K562 (cell line): ENCODE results near the gene DCTN2. TPM values are rescaled to one million over a fixed set of nuclear protein-coding genes. Genes with fewer than 3 reads are reported as not detected.
A peak's percentile ranks its signal among the peaks of the same experiment; 100 is the strongest.

Source experiments
- ARID1B ChIP-seq: fragments of 450-650 bp; IDR thresholded peaks from 2 replicates; pipeline ENCODE4 v1.6.1; 2016; ENCODE audit warnings: antibody characterized with exemption, mild to moderate bottlenecking, inconsistent platforms
- CHD1 ChIP-seq: fragments of 200-600 bp; sonication (generic); IDR thresholded peaks from one replicate; pipeline ENCODE4 v1.6.1; 2012; ENCODE audit warnings: mild to moderate bottlenecking, moderate library complexity, low read length, inconsistent platforms
- GATA2 ChIP-seq: sonication (generic); formaldehyde crosslinking; IDR thresholded peaks from 2 replicates; pipeline ENCODE4 v1.4.0; 2020; ENCODE audit warnings: mild to moderate bottlenecking, missing genetic modification reagents
- HMBOX1 ChIP-seq: sonication (generic); IDR thresholded peaks from 2 replicates; pipeline ENCODE4 v1.6.1; 2016
- IFI16 ChIP-seq: fragments of 250-450 bp; sonication (Bioruptor Pico); IDR thresholded peaks from 2 replicates; pipeline ENCODE4 v2.1.2; 2022; ENCODE audit warnings: mild to moderate bottlenecking, inconsistent platforms
- JUN ChIP-seq, 2 experiments: sonication (generic) in 1 of 2; formaldehyde crosslinking in 1 of 2; IDR thresholded peaks; 2 replicates each; pipeline versions ENCODE4 v1.6.1 to v1.8.0; 2012 to 2022; ENCODE audit warnings: borderline replicate concordance in 2 of 2, mild to moderate bottlenecking in 2 of 2, improper control_type of control experiment in 1 of 2, low read depth in 1 of 2, low read length in 1 of 2, missing genetic modification reagents in 1 of 2
- JUND ChIP-seq, 2 experiments: IDR thresholded peaks; 2 replicates in 1 of 2; 3 replicates in 1 of 2; pipeline ENCODE4 v1.6.1; 2011; ENCODE audit warnings: borderline replicate concordance in 2 of 2, low read depth in 2 of 2, low read length in 2 of 2, improper control_type of control experiment in 1 of 2, missing biosample characterization in 1 of 2, missing genetic modification characterization in 1 of 2, missing genetic modification reagents in 1 of 2
- NCOR1 ChIP-seq: fragments of 450-650 bp; IDR thresholded peaks from 2 replicates; pipeline ENCODE4 v1.6.1; 2016; ENCODE audit warnings: mild to moderate bottlenecking, moderate library complexity
- SAFB ChIP-seq: fragments of 200-400 bp; formaldehyde crosslinking; IDR thresholded peaks from 2 replicates; pipeline ENCODE4 v1.6.1; 2017; ENCODE audit warnings: low read depth, low read length, borderline replicate concordance
- STAT5A ChIP-seq: IDR thresholded peaks from 2 replicates; pipeline ENCODE4 v1.6.1; 2012; ENCODE audit warnings: low read length, inconsistent platforms, borderline replicate concordance
- polyA plus RNA-seq, 8 experiments: library from polyadenylated mRNA; depleted of rRNA in 4 of 8; stranded (reverse) in 5 of 8; unstranded in 3 of 8; fragments of >200 nt; fragmentation: Nextera tagmentation in 2 of 8; fragmentation: Illumina TruSeq in 1 of 8; extraction: Ambion mirVana in 2 of 8; extraction: Trizol in 1 of 8; gene quantifications; 2 replicates each; pipeline versions ENCODE4 v1.2.1 to v1.2.3, GENCODE V29; 2011 to 2014; ENCODE audit warnings: inconsistent platforms in 1 of 8, missing spikeins in 1 of 8
- total RNA-seq, 7 experiments: library from RNA; depleted of rRNA in 6 of 7; stranded (reverse); fragments of >200 nt in 6 of 7; fragmentation: Illumina TruSeq in 2 of 7; extraction: Trizol in 2 of 7; gene quantifications; 2 replicates each; pipeline versions ENCODE4 v1.2.1 to v1.2.3, GENCODE V29; 2011 to 2021; ENCODE audit warnings: low replicate concordance in 1 of 7
- TF ChIP-seq, protein P1 (sequence below), 2 experiments: fragments of 150-350 bp in 1 of 2; IDR thresholded peaks; 2 replicates each; pipeline ENCODE4 v1.6.1; 2012 to 2016; ENCODE audit warnings: low read depth in 2 of 2, low read length in 2 of 2, mild to moderate bottlenecking in 1 of 2, moderate library complexity in 1 of 2
- TF ChIP-seq, protein P2 (sequence below): IDR thresholded peaks from 2 replicates; pipeline ENCODE4 v1.6.1; 2014; ENCODE audit warnings: antibody characterized with exemption
- TF ChIP-seq, protein P3 (sequence below): sonication (generic); formaldehyde crosslinking; IDR thresholded peaks from 2 replicates; pipeline ENCODE4 v1.8.0; 2022; ENCODE audit warnings: mild to moderate bottlenecking, missing genetic modification reagents
- TF ChIP-seq, protein P4 (sequence below): fragments of 450-650 bp; IDR thresholded peaks from 2 replicates; pipeline ENCODE4 v1.6.1; 2016; ENCODE audit warnings: borderline replicate concordance

The DCTN2 gene
- total and polyA plus RNA-seq, 9 of the 15 experiments (the other 6 are each of a cell fraction or from before 2014, with no cell fraction given) = 43.6 to 270 (median 125) TPM

- TF ChIP-seq, protein P1, sequence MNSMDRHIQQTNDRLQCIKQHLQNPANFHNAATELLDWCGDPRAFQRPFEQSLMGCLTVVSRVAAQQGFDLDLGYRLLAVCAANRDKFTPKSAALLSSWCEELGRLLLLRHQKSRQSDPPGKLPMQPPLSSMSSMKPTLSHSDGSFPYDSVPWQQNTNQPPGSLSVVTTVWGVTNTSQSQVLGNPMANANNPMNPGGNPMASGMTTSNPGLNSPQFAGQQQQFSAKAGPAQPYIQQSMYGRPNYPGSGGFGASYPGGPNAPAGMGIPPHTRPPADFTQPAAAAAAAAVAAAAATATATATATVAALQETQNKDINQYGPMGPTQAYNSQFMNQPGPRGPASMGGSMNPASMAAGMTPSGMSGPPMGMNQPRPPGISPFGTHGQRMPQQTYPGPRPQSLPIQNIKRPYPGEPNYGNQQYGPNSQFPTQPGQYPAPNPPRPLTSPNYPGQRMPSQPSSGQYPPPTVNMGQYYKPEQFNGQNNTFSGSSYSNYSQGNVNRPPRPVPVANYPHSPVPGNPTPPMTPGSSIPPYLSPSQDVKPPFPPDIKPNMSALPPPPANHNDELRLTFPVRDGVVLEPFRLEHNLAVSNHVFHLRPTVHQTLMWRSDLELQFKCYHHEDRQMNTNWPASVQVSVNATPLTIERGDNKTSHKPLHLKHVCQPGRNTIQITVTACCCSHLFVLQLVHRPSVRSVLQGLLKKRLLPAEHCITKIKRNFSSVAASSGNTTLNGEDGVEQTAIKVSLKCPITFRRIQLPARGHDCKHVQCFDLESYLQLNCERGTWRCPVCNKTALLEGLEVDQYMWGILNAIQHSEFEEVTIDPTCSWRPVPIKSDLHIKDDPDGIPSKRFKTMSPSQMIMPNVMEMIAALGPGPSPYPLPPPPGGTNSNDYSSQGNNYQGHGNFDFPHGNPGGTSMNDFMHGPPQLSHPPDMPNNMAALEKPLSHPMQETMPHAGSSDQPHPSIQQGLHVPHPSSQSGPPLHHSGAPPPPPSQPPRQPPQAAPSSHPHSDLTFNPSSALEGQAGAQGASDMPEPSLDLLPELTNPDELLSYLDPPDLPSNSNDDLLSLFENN (IDR thresholded peaks at IDR 0.05; ENCODE audit: low read depth in 2 of 2, low read length in 2 of 2) = peak in 1 of 2 experiments; percentile 83; a peak in 2 of 4 replicates
- TF ChIP-seq CHD1 (no peak), STAT5A (peak; percentile 85), JUND (IDR thresholded peaks at IDR 0.05; ENCODE audit: borderline replicate concordance, low read depth, low read length) (peak; percentile 57), JUND (tag; IDR thresholded peaks at IDR 0.05; ENCODE audit: borderline replicate concordance, low read depth, low read length) (peak; percentile 48; the same call in 2 of the 3 replicates), GATA2 (peak; percentile 88), IFI16 (peak; percentile 58; the same call in 1 of the 2 replicates), HMBOX1 (peak; percentile 48; the same call in 1 of the 2 replicates), JUN (IDR thresholded peaks at IDR 0.05; ENCODE audit: borderline replicate concordance, low read depth, low read length) (peak; percentile 50; the same call in 1 of the 2 replicates), JUN (CRISPR knock-in tag; IDR thresholded peaks at IDR 0.05; ENCODE audit: borderline replicate concordance) (no peak), SAFB (no peak), NCOR1 (peak; percentile 94), ARID1B (peak; percentile 98)
- TF ChIP-seq, protein P2, sequence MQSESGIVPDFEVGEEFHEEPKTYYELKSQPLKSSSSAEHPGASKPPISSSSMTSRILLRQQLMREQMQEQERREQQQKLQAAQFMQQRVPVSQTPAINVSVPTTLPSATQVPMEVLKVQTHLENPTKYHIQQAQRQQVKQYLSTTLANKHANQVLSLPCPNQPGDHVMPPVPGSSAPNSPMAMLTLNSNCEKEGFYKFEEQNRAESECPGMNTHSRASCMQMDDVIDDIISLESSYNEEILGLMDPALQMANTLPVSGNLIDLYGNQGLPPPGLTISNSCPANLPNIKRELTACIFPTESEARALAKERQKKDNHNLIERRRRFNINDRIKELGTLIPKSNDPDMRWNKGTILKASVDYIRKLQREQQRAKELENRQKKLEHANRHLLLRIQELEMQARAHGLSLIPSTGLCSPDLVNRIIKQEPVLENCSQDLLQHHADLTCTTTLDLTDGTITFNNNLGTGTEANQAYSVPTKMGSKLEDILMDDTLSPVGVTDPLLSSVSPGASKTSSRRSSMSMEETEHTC = peak; percentile 52
- TF ChIP-seq, protein P3, sequence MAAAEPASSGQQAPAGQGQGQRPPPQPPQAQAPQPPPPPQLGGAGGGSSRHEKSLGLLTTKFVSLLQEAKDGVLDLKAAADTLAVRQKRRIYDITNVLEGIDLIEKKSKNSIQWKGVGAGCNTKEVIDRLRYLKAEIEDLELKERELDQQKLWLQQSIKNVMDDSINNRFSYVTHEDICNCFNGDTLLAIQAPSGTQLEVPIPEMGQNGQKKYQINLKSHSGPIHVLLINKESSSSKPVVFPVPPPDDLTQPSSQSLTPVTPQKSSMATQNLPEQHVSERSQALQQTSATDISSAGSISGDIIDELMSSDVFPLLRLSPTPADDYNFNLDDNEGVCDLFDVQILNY = no peak
- TF ChIP-seq, protein P4, sequence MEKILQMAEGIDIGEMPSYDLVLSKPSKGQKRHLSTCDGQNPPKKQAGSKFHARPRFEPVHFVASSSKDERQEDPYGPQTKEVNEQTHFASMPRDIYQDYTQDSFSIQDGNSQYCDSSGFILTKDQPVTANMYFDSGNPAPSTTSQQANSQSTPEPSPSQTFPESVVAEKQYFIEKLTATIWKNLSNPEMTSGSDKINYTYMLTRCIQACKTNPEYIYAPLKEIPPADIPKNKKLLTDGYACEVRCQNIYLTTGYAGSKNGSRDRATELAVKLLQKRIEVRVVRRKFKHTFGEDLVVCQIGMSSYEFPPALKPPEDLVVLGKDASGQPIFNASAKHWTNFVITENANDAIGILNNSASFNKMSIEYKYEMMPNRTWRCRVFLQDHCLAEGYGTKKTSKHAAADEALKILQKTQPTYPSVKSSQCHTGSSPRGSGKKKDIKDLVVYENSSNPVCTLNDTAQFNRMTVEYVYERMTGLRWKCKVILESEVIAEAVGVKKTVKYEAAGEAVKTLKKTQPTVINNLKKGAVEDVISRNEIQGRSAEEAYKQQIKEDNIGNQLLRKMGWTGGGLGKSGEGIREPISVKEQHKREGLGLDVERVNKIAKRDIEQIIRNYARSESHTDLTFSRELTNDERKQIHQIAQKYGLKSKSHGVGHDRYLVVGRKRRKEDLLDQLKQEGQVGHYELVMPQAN = 0 out of 2 replicates have a peak, but pooled peaks have one; percentile 24
These were observed 7.7 kb downstream of the DCTN2 start (continued) for GRCh38 chr12:57539134-57539768.
